Thyroid gland (tissue), 4 donors: ENCODE results near the gene NECAB3. TPM values are rescaled to one million over a fixed set of nuclear protein-coding genes. Genes with fewer than 3 reads are reported as not detected.

Experiments
- DNase-seq, 2 donors: peaks; one replicate each; pipeline ENCODE4 v3.0.0-alpha.2; 2019
- H3K27ac ChIP-seq, 3 donors: fragments of 200-600 bp; sonication (generic); 1 replicate in 2 of 3; 2 replicates in 1 of 3; pipeline ENCODE4 v1.5.1; 2016 to 2019; ENCODE audit warnings: mild to moderate bottlenecking in 1 of 3, moderate library complexity in 1 of 3
- H3K27me3 ChIP-seq: fragments of 200-600 bp; sonication (generic); one replicate; pipeline ENCODE4 v1.5.1; 2019
- H3K36me3 ChIP-seq, 2 donors: fragments of 200-600 bp; sonication (generic); one replicate each; pipeline ENCODE4 v1.5.1; 2016 to 2019
- H3K4me1 ChIP-seq, 2 donors: fragments of 200-600 bp; sonication (generic); one replicate each; pipeline ENCODE4 v1.5.1; 2017 to 2019
- H3K4me3 ChIP-seq, 3 donors: fragments of 200-600 bp; sonication (generic); replicated peaks in 1 of 3; 1 replicate in 2 of 3; 2 replicates in 1 of 3; pipeline ENCODE4 v1.5.1; 2016; ENCODE audit warnings: mild to moderate bottlenecking in 1 of 3
- H3K9me3 ChIP-seq: fragments of 200-600 bp; sonication (generic); one replicate; pipeline ENCODE4 v1.5.1; 2017
- POLR2A ChIP-seq, 2 donors: fragments of 450-650 bp; IDR thresholded peaks; one replicate each; pipeline ENCODE4 v1.6.1; 2017; ENCODE audit warnings: antibody characterized with exemption in 2 of 2, mild to moderate bottlenecking in 2 of 2, moderate library complexity in 1 of 2
- WGBS, 2 donors: methylation state at CpG; one replicate each; pipeline ENCODE4 v1.1.5; 2017; 5-methylcytosine and 5-hydroxymethylcytosine counted together
- intact Hi-C: fragments of 100-400 bp; cut with DNase I; formaldehyde crosslinking; loops from one replicate; pipeline ENCODE4 v1.15.1; 2023
- total RNA-seq, 4 donors: library from RNA; depleted of rRNA; stranded (reverse); fragments of >200 nt; gene quantifications; one replicate each; pipeline ENCODE4 v1.2.3, GENCODE V29; 2016
- TF ChIP-seq, protein P1 (sequence below), 6 experiments: fragments of 200-600 bp in 3 of 6; fragments of 450-650 bp in 3 of 6; sonication (generic) in 3 of 6; IDR thresholded peaks; one replicate each; pipeline ENCODE4 v1.5.1; 2016 to 2019; ENCODE audit warnings: antibody characterized with exemption in 6 of 6, mild to moderate bottlenecking in 2 of 6, inconsistent platforms in 1 of 6, moderate library complexity in 1 of 6

Gene NECAB3
- total RNA-seq, 4 donors from 2014 or later: 65.2 to 99.8 (median 73.4) TPM

DNA sequence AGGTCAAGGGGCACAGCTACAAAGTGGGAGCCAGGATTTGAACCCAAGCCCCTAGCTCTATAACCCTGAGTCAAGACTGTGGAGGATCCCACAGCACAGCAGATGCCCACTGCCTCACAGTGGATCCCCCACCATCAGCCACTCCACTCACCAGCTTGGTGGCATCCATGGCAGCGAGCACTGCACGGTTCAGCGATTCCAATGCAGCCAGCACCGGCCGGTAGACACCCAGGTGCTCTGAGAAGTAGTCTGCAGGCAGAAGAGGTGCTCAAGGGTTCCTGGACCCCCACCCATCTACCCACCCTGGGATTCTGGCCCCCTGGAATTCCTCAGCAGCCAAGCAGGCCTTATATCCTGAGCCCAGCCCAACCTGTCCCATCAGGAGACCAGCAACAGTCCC lies 5.0 kb downstream of the NECAB3 start:
- 26 to 60% methylated on average over 2 to 5 of the region's 5 CpGs for WGBS, 2 donors
- intact Hi-C loops: loop anchor here (5.0 kb wide), 1 partner anchor 63 kb away; the partner anchor contains the start of gene ZNF341
- no peaks in the 10 kb centered on the region for H3K36me3 ChIP-seq
- H3K27me3 ChIP-seq: no peaks in the 10 kb centered on the region
- no peak for TF ChIP-seq POLR2A (IDR thresholded peaks at IDR 0.05)
- TF ChIP-seq, protein P1, sequence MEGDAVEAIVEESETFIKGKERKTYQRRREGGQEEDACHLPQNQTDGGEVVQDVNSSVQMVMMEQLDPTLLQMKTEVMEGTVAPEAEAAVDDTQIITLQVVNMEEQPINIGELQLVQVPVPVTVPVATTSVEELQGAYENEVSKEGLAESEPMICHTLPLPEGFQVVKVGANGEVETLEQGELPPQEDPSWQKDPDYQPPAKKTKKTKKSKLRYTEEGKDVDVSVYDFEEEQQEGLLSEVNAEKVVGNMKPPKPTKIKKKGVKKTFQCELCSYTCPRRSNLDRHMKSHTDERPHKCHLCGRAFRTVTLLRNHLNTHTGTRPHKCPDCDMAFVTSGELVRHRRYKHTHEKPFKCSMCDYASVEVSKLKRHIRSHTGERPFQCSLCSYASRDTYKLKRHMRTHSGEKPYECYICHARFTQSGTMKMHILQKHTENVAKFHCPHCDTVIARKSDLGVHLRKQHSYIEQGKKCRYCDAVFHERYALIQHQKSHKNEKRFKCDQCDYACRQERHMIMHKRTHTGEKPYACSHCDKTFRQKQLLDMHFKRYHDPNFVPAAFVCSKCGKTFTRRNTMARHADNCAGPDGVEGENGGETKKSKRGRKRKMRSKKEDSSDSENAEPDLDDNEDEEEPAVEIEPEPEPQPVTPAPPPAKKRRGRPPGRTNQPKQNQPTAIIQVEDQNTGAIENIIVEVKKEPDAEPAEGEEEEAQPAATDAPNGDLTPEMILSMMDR (IDR thresholded peaks at IDR 0.05): no peak
- H3K9me3 ChIP-seq: no peaks in the 10 kb centered on the region
- DNase-seq: peak in 1 of 2 donors; percentile 38
- H3K4me1 ChIP-seq: peaks cover 33 to 52% of the 10 kb centered on the region in 2 donors
- H3K4me3 ChIP-seq: no peak overlapping the region
- peak overlapping the region in 2 of 3 donors; percentile 17 to 24 for H3K27ac ChIP-seq

DNA sequence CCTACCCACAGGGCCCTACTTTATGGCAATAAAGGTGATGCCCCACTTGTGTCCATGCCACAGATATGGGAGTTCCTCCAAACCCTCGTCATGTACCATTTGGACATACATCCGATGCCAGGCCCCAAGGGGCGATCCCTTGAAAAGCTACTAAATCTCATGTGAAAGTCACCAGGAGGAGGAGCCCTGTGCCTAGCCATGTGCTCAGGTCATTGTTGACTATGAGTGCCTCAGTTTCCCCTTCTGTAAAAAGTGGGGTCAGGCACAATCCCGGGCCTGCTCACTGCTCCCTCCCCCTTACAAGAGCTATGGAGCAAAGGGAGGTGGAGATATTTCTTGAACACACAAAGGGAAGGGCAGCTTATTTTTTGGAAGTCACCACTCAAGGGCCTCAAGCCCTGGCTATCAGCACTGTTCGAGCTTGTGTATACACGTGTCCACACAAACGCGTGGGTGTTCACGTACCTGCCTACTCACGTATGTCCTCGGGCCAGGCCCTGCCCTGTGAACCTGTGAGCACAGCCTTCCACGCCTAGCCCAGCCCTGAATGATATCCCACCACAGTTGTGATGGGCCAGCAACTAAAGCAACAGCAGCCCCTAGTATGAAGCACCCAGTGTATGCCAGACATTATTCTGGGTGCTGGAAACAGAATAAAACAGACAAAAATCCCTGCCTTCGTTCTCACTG lies 5.6 kb downstream of the NECAB3 start:
- 79 to 88% methylated on average over 9 to 13 of the region's 13 CpGs for WGBS, 2 donors
- no peak overlapping the region for H3K4me3 ChIP-seq
- peak overlapping the region in 2 of 3 donors; percentile 80 to 94 for H3K27ac ChIP-seq
- H3K36me3 ChIP-seq: no peaks in the 10 kb centered on the region
- intact Hi-C loops: loop anchor here (5.0 kb wide), 1 partner anchor 64 kb away; the partner anchor contains the start of gene ZNF341
- no peaks in the 10 kb centered on the region for H3K27me3 ChIP-seq
- no peaks in the 10 kb centered on the region for H3K9me3 ChIP-seq
- peaks cover 31 to 55% of the 10 kb centered on the region in 2 donors for H3K4me1 ChIP-seq
- no peak for DNase-seq
- TF ChIP-seq, protein P1 (IDR thresholded peaks at IDR 0.05): no peak
- TF ChIP-seq POLR2A (IDR thresholded peaks at IDR 0.05): no peak

DNA sequence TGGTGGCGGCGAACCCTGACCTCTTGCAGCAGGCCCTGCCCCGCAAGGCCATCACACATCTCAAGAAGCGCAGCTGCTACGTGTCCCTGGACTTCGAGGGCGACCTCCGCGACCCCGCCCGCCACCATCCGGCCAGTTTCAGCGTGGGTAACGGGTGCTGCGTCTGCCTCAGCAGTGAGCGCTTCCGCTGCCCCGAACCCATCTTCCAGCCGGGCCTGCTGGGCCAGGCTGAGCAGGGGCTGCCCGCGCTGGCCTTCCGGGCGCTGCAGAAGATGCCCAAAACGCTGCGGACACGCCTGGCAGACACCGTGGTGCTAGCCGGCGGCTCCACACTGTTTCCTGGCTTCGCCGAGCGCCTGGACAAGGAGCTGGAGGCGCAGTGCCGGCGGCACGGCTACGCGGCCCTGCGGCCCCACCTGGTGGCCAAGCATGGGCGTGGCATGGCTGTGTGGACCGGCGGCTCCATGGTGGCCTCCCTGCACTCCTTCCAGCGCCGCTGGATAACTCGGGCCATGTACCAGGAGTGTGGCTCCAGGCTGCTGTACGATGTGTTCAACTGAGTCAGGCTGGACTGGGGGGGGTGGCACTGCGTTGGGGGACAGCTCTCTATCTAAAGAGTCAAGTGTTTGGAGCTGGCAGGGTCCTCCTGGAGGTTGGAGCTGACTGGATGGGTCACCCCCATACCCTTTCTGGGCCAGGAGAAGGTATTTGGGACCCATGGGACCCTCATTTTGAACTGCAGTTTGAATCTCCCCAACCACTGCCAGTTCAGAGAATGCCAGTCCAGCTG lies 6.4 kb downstream of the NECAB3 start:
- H3K4me1 ChIP-seq: peaks cover 26 to 51% of the 10 kb centered on the region in 2 donors
- intact Hi-C loops: loop anchor here (5.0 kb wide), 1 partner anchor 64 kb away; the partner anchor contains the start of gene ZNF341
- peak overlapping the region; percentile 80 to 94 (median 90) for H3K27ac ChIP-seq
- no peaks in the 10 kb centered on the region for H3K9me3 ChIP-seq
- no peaks in the 10 kb centered on the region for H3K27me3 ChIP-seq
- no peaks in the 10 kb centered on the region for H3K36me3 ChIP-seq
- DNase-seq: peak; percentile 74 to 80
- TF ChIP-seq, protein P1 (IDR thresholded peaks at IDR 0.05): peak; percentile 47 to 95 (median 88)
- no peak for TF ChIP-seq POLR2A (IDR thresholded peaks at IDR 0.05)
- peak overlapping the region in 1 of 3 donors; percentile 66 for H3K4me3 ChIP-seq
- 20 to 25% methylated on average over 1 to 31 of the region's 47 CpGs for WGBS, 2 donors

- intact Hi-C loops: loop anchor here (5.0 kb wide), 1 partner anchor 65 kb away; the partner anchor contains the start of gene ZNF341
- peaks cover 21 to 48% of the 10 kb centered on the region in 2 donors for H3K4me1 ChIP-seq
These were observed 7.0 kb downstream of the NECAB3 start for GRCh38 chr20:33667245-33667675.

More at GRCh38 chr20:33667245-33667675, 7.0 kb downstream of the NECAB3 start:
- Histone ChIP-seq H3K27ac (peak overlapping the region; percentile 80 to 94 (median 90)), H3K9me3 (no peaks in the 10 kb centered on the region), H3K4me3 (peak overlapping the region in 2 of 3 donors; percentile 0 to 66), H3K36me3 (no peaks in the 10 kb centered on the region), H3K27me3 (no peaks in the 10 kb centered on the region)
- TF ChIP-seq, protein P1 (IDR thresholded peaks at IDR 0.05): no peak
- no peak for TF ChIP-seq POLR2A (IDR thresholded peaks at IDR 0.05)
- 5 to 44% methylated on average over 13 to 15 of the region's 55 CpGs for WGBS, 2 donors
- DNase-seq: peak; percentile 72 to 78
